H1 (cell line): Measurements from ENCODE around the gene MYADM. TPM values are rescaled to one million over a fixed set of nuclear protein-coding genes. Genes with fewer than 3 reads are reported as not detected.

Source experiments
- BRCA1 ChIP-seq: IDR thresholded peaks from 2 replicates; pipeline ENCODE4 v1.6.1; 2012; ENCODE audit warnings: low read depth, low read length, improper control_type of control experiment
- CHD2 ChIP-seq: IDR thresholded peaks from 2 replicates; pipeline ENCODE4 v1.6.1; 2012; ENCODE audit warnings: low read length, improper control_type of control experiment
- GABPA ChIP-seq: IDR thresholded peaks from 2 replicates; pipeline ENCODE4 v1.6.1; 2011; ENCODE audit warnings: mild to moderate bottlenecking, low read length, moderate library complexity, borderline replicate concordance; ENCODE audit not compliant: insufficient read depth
- POLR2AphosphoS5 ChIP-seq: IDR thresholded peaks from 2 replicates; pipeline ENCODE4 v1.6.1; 2011; ENCODE audit warnings: low read depth, low read length
- RBBP5 ChIP-seq: IDR thresholded peaks from 2 replicates; pipeline ENCODE4 v1.7.1; 2012; ENCODE audit warnings: low read depth, mild to moderate bottlenecking, inconsistent platforms, low read length, moderate library complexity, borderline replicate concordance
- RNF2 ChIP-seq: fragments of 200-900, 300-1000 bp; sonication (generic); IDR thresholded peaks from 2 replicates; pipeline ENCODE4 v1.7.1; 2016; ENCODE audit warnings: borderline replicate concordance, low read depth, mild to moderate bottlenecking, antibody characterized with exemption, low read length; ENCODE audit not compliant: poor library complexity, severe bottlenecking; ENCODE audit errors: missing control alignments
- RXRA ChIP-seq: IDR thresholded peaks from 2 replicates; pipeline ENCODE4 v1.6.1; 2011; ENCODE audit warnings: low read depth, mild to moderate bottlenecking, low read length, moderate library complexity; ENCODE audit not compliant: insufficient read depth
- SIN3A ChIP-seq, 2 experiments: IDR thresholded peaks in 1 of 2; conservative IDR thresholded peaks in 1 of 2; 2 replicates each; pipeline ENCODE4 v1.6.1; 2011 to 2012; ENCODE audit warnings: low read length in 2 of 2, improper control_type of control experiment in 1 of 2, low read depth in 1 of 2, mild to moderate bottlenecking in 1 of 2
- SIRT6 ChIP-seq: IDR thresholded peaks from one replicate; pipeline ENCODE4 v1.7.1; 2012; ENCODE audit warnings: low read length, inconsistent platforms
- SP1 ChIP-seq: IDR thresholded peaks from 2 replicates; pipeline ENCODE4 v1.6.1; 2011; ENCODE audit warnings: low read depth, low read length
- SP4 ChIP-seq: IDR thresholded peaks from 2 replicates; pipeline ENCODE4 v1.6.1; 2012; ENCODE audit warnings: low read length, inconsistent platforms
- TAF1 ChIP-seq: IDR thresholded peaks from 2 replicates; pipeline ENCODE4 v1.6.1; 2011; ENCODE audit warnings: mild to moderate bottlenecking, low read depth, low read length
- TAF7 ChIP-seq: optimal IDR thresholded peaks from 2 replicates; pipeline ENCODE3; 2011; ENCODE audit warnings: low read depth, mild to moderate bottlenecking, inconsistent platforms, low read length, moderate library complexity, borderline replicate concordance
- TEAD4 ChIP-seq: IDR thresholded peaks from 2 replicates; pipeline ENCODE4 v1.6.1; 2012; ENCODE audit warnings: low read depth, low read length, inconsistent platforms, mixed read lengths
- polyA plus RNA-seq, 7 experiments: library from polyadenylated mRNA; depleted of rRNA in 3 of 7; stranded (reverse) in 5 of 7; unstranded in 2 of 7; fragments of >200 nt in 5 of 7; fragments of 200-250 nt in 2 of 7; gene quantifications; 1 replicate in 5 of 7; 2 replicates in 1 of 7; 4 replicates in 1 of 7; pipeline versions ENCODE4 v1.2.1 to v1.2.3, GENCODE V29; 2011 to 2013; ENCODE audit warnings: missing spikeins in 2 of 7, mixed read lengths in 2 of 7
- total RNA-seq: library from RNA; stranded (reverse); fragmentation: NEBNext Ultra II Directional; extraction: Animal tissue kit (Norgen Biotek cat#: 25700); gene quantifications from 2 replicates; pipeline ENCODE4 v1.2.1, GENCODE V29; 2021
- TF ChIP-seq, protein P1 (sequence below): IDR thresholded peaks from 2 replicates; pipeline ENCODE4 v1.6.1; 2012; ENCODE audit warnings: inconsistent platforms

MYADM gene
- total and polyA plus RNA-seq, 2 of the 8 experiments (the other 6 are each of a cell fraction or from before 2014, with no cell fraction given), result 70.1 to 74.2 TPM

DNA sequence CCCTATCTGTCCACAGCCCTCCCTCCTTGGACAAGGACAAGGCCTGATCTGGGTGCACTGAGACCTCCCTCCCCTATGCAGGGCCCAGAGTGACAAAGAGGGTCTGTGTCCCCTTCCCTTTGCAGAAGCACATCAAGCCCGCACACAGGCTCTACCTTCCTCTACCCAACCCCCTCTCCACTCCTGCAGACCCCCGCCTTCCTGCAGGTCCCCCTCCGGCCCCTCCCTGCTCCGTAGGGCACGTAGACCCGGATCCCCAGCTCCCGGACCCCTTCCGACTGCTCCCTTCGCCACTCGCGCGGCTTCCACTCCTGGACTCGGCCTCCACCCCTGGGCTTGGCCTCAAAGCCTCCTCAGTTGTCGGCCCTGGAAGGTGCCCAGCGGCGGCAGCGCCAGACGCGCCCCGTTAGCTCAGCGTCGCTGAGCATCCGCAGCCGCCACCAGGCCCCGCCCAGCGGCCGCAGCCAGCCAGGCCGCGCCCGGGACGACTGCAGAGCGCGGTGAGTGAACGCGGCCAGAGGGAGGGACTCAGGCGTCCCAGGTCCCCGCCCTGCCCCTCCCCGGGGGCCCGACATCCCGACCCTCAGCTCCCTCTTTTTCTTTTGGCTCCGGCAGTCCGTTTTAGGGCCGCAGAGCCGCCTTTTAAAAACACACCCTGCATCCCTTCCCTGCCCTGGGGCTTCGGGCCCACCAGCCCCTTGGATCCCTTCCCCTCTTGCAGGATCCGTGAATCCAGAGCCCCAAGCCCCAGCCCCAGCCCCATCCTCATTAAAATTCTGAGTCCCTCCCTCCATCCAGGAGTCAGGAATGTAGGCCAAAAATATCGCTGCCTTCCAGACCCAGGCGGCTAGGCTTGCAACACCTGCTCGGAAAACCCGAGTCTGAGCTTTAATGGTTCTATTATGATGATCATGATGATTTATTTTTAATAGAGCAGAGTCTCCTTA lies 1.5 kb upstream of the MYADM start (continued):
- TF ChIP-seq SP4 (no peak), BRCA1 (no peak), TEAD4 (no peak), RXRA (no peak), SP1 (no peak), POLR2AphosphoS5 (peak; percentile 50; the same call in 1 of the 2 replicates), RNF2 (no peak), RBBP5 (peak; percentile 2; the same call in 1 of the 2 replicates), TAF7 (peak; percentile 80), SIRT6 (no peak), SIN3A (conservative IDR thresholded peaks at IDR 0.05 in 1 of 2, IDR thresholded peaks at IDR 0.05 in 1 of 2; ENCODE audit: low read depth in 1 of 2, low read length in 2 of 2) (0 out of 4 replicates have a peak, but pooled peaks have one; percentile 22 to 30), GABPA (0 out of 2 replicates have a peak, but pooled peaks have one; percentile 31), TAF1 (peak; percentile 78), CHD2 (no peak)
- TF ChIP-seq, protein P1, sequence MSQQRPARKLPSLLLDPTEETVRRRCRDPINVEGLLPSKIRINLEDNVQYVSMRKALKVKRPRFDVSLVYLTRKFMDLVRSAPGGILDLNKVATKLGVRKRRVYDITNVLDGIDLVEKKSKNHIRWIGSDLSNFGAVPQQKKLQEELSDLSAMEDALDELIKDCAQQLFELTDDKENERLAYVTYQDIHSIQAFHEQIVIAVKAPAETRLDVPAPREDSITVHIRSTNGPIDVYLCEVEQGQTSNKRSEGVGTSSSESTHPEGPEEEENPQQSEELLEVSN, result 0 out of 2 replicates have a peak, but pooled peaks have one; percentile 4
